Motor neuron (in vitro differentiated cells): ENCODE results near the gene SVOPL. TPM values are rescaled to one million over a fixed set of nuclear protein-coding genes. Genes with fewer than 3 reads are reported as not detected.

ENCODE experiments used
- ATAC-seq, 8 experiments: fragments of 200-7000 bp; cut with Tn5 transposase; replicated peaks in 6 of 8; 2 replicates each; pipeline ENCODE4 v1.8.0; 2021; ENCODE audit warnings: mild to moderate bottlenecking in 8 of 8, moderate library complexity in 8 of 8
- H3K27ac ChIP-seq, 2 donors: fragments of 250-450 bp; sonication (Bioruptor Pico); 2 replicates each; pipeline ENCODE4 v1.9.0; 2021; ENCODE audit warnings: antibody characterized with exemption in 2 of 2, mild to moderate bottlenecking in 2 of 2, moderate library complexity in 1 of 2
- H3K4me1 ChIP-seq, 2 donors: fragments of 250-450 bp; sonication (Bioruptor Pico); replicated peaks in 1 of 2; 2 replicates each; pipeline ENCODE4 v1.6.1; 2021; ENCODE audit warnings: antibody characterized with exemption in 2 of 2, mild to moderate bottlenecking in 2 of 2, moderate library complexity in 1 of 2
- H3K4me3 ChIP-seq, 5 donors: fragments of 250-450 bp; sonication (Bioruptor Pico); 2 replicates each; pipeline ENCODE4 v1.9.0; 2021; ENCODE audit warnings: antibody characterized with exemption in 5 of 5, mild to moderate bottlenecking in 5 of 5, moderate library complexity in 4 of 5
- WGBS, 10 experiments: fragments of 450-650 bp; shearing (Covaris generic); methylation state at CpG; one replicate each; pipeline ENCODE4 v1.0.0; 2022; 5-methylcytosine and 5-hydroxymethylcytosine counted together
- in situ Hi-C, 9 experiments: fragments of 400-800 bp; cut with MboI; loops; one replicate each; pipeline ENCODE4 v1.15.0; 2021; ENCODE audit warnings: low sequenced_read_pairs in 9 of 9, low pct_unique_long_range_greater_than_20kb in 2 of 9; ENCODE audit not compliant: unreplicated experiment in 9 of 9
- total RNA-seq, 8 experiments: library from RNA; unstranded; fragments of 300-600 nt; gene quantifications; 2 replicates each; pipeline versions ENCODE4 v1.2.3 to v1.2.4, GENCODE V29; 2022

The SVOPL gene
- total RNA-seq, 8 experiments from 2014 or later: 0.05 to 0.28 (median 0.14) TPM; not detected in 1

GRCh38 chr7:138665669-138666140 lies 35.5 kb downstream of the SVOPL start:
- 0 to 100% (median 75%) methylated on average over 1 to 4 of the region's 4 CpGs for WGBS, 10 experiments
- Histone ChIP-seq H3K4me3 (no peak overlapping the region), H3K27ac (no peak overlapping the region), H3K4me1 (no peaks in the 10 kb centered on the region)
- in situ Hi-C loops: no loop called here
- no peak for ATAC-seq

GRCh38 chr7:138665249-138665648 lies 35.9 kb downstream of the SVOPL start:
- no peak overlapping the region for H3K4me3 ChIP-seq
- no peaks in the 10 kb centered on the region for H3K4me1 ChIP-seq
- ATAC-seq: no peak
- in situ Hi-C loops: no loop called here
- 0 to 90% (median 62%) methylated on average over 1 to 2 of the region's 4 CpGs; no CpG with 5 or more reads in 6 of the 10 experiments for WGBS, 10 experiments
- no peak overlapping the region for H3K27ac ChIP-seq

- in situ Hi-C loops: no loop called here
- no peak overlapping the region for H3K27ac ChIP-seq
- H3K4me1 ChIP-seq: no peaks in the 10 kb centered on the region
- H3K4me3 ChIP-seq: peak overlapping the region; percentile 3 to 34 (median 24)
- ATAC-seq: peak in 7 of 8 experiments; percentile 31 to 65 (median 56)
- WGBS, 10 experiments: 0 to 71% (median 8%) methylated on average over 1 to 9 of the region's 59 CpGs; no CpG with 5 or more reads in 1 of the 10 experiments
Measured at GRCh38 chr7:138663725-138664710, 37.1 kb downstream of the SVOPL start.

- in situ Hi-C loops: no loop called here
- ATAC-seq: no peak
- Histone ChIP-seq H3K27ac (no peak overlapping the region), H3K4me1 (no peaks in the 10 kb centered on the region), H3K4me3 (no peak overlapping the region)
- WGBS, 10 experiments: 0 to 89% (median 80%) methylated on average over 1 to 4 of the region's 6 CpGs; no CpG with 5 or more reads in 4 of the 10 experiments
Measured at GRCh38 chr7:138662991-138663320, 38.2 kb downstream of the SVOPL start.

GRCh38 chr7:138662076-138662990 lies 38.8 kb downstream of the SVOPL start:
- no peak for ATAC-seq
- in situ Hi-C loops: no loop called here
- WGBS, 10 experiments: 0 to 100% (median 85%) methylated on average over 1 to 4 of the region's 5 CpGs
- Histone ChIP-seq H3K4me3 (no peak overlapping the region), H3K27ac (no peak overlapping the region), H3K4me1 (no peaks in the 10 kb centered on the region)

- Histone ChIP-seq H3K27ac (no peak overlapping the region), H3K4me3 (no peak overlapping the region), H3K4me1 (no peaks in the 10 kb centered on the region)
- WGBS, 10 experiments: 3 to 100% (median 81%) methylated on average over 2 to 9 of the region's 9 CpGs; no CpG with 5 or more reads in 1 of the 10 experiments
- in situ Hi-C loops: no loop called here
- ATAC-seq: no peak
Measured at GRCh38 chr7:138661069-138661635, 40.0 kb downstream of the SVOPL start.

- 20 to 80% methylated on average over 1 of the region's 4 CpGs; no CpG with 5 or more reads in 8 of the 10 experiments for WGBS, 10 experiments
- no peaks in the 10 kb centered on the region for H3K4me1 ChIP-seq
- H3K4me3 ChIP-seq: no peak overlapping the region
- in situ Hi-C loops: no loop called here
- H3K27ac ChIP-seq: no peak overlapping the region
- no peak for ATAC-seq
Measured at GRCh38 chr7:138658889-138659288, 42.3 kb downstream of the SVOPL start.

- in situ Hi-C loops: no loop called here
- WGBS, 10 experiments: 0 to 100% (median 53%) methylated on average over 1 to 4 of the region's 4 CpGs; no CpG with 5 or more reads in 2 of the 10 experiments
- Histone ChIP-seq H3K4me1 (no peaks in the 10 kb centered on the region), H3K27ac (no peak overlapping the region), H3K4me3 (no peak overlapping the region)
- no peak for ATAC-seq
Measured at GRCh38 chr7:138657854-138658386, 43.2 kb downstream of the SVOPL start.

GRCh38 chr7:138656952-138657351 lies 44.2 kb downstream of the SVOPL start:
- in situ Hi-C loops: no loop called here
- 0 to 100% (median 86%) methylated on average over 1 to 2 of the region's 2 CpGs; no CpG with 5 or more reads in 3 of the 10 experiments for WGBS, 10 experiments
- no peak overlapping the region for H3K4me3 ChIP-seq

GRCh38 chr7:138654616-138655015 lies 46.5 kb downstream of the SVOPL start:
- Histone ChIP-seq H3K4me1 (no peaks in the 10 kb centered on the region), H3K27ac (no peak overlapping the region), H3K4me3 (no peak overlapping the region)
- ATAC-seq: no peak
- in situ Hi-C loops: no loop called here
- 0 to 95% (median 84%) methylated on average over 2 to 5 of the region's 5 CpGs; no CpG with 5 or more reads in 3 of the 10 experiments for WGBS, 10 experiments

More at GRCh38 chr7:138656952-138657351, 44.2 kb downstream of the SVOPL start:
- Histone ChIP-seq H3K4me1 (no peaks in the 10 kb centered on the region), H3K27ac (no peak overlapping the region)
- no peak for ATAC-seq

GRCh38 chr7:138649506-138649905 lies 51.7 kb downstream of the SVOPL start:
- 0 to 100% (median 85%) methylated on average over 1 to 4 of the region's 5 CpGs; no CpG with 5 or more reads in 1 of the 10 experiments for WGBS, 10 experiments
- no peak overlapping the region for H3K4me3 ChIP-seq
- H3K27ac ChIP-seq: no peak overlapping the region
- no peaks in the 10 kb centered on the region for H3K4me1 ChIP-seq
- in situ Hi-C loops: no loop called here
- ATAC-seq: no peak

GRCh38 chr7:138645284-138645683 lies 55.9 kb downstream of the SVOPL start:
- in situ Hi-C loops: no loop called here
- Histone ChIP-seq H3K27ac (no peak overlapping the region), H3K4me1 (no peaks in the 10 kb centered on the region), H3K4me3 (no peak overlapping the region)
- WGBS, 10 experiments: 0 to 100% (median 67%) methylated on average over 1 to 7 of the region's 7 CpGs; no CpG with 5 or more reads in 4 of the 10 experiments
- ATAC-seq: no peak
